ENCODE measurements around the gene ADAMTS7. TPM values are rescaled to one million over a fixed set of nuclear protein-coding genes. Genes with fewer than 3 reads are reported as not detected.

The ADAMTS7 gene
- total and polyA plus RNA-seq, 2 donors (not counting 3 experiments of a cell fraction or from before 2014, with no cell fraction given), result 49.6 to 64.7 TPM

DNA sequence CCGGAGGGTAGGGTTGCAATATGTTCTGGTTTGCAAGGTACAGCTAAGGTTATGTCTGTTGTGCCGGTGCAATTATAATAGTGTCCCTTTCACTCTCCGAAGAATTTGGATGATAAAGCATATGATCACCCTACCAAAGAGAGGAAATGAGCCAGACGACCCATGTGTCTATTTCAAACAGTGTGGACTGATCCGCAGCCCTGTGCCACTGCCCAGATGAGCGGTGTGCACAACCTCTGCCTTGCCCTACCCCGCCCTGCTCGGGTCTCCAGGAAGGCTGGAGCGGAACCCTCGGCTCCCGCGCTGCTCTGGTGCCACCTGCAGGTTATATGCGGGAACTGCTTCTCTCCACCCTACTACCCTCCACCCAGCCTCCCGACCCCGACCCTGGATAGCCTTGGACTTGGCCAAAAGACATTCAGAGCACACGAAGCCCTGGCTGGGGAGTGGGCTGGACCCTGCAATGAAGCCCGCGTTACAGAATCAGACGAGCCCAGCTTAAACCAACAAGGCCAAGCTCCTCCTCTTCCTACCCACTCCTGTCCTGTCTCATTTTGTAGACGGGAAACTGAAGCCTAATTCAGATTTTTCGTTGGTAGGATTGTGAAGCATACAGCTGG is 101.9 kb downstream of the ADAMTS7 start:
- no peak for TF ChIP-seq FOS (IDR thresholded peaks at IDR 0.05; ENCODE audit: borderline replicate concordance, insufficient read depth, low read length)
- TF ChIP-seq, protein P1, sequence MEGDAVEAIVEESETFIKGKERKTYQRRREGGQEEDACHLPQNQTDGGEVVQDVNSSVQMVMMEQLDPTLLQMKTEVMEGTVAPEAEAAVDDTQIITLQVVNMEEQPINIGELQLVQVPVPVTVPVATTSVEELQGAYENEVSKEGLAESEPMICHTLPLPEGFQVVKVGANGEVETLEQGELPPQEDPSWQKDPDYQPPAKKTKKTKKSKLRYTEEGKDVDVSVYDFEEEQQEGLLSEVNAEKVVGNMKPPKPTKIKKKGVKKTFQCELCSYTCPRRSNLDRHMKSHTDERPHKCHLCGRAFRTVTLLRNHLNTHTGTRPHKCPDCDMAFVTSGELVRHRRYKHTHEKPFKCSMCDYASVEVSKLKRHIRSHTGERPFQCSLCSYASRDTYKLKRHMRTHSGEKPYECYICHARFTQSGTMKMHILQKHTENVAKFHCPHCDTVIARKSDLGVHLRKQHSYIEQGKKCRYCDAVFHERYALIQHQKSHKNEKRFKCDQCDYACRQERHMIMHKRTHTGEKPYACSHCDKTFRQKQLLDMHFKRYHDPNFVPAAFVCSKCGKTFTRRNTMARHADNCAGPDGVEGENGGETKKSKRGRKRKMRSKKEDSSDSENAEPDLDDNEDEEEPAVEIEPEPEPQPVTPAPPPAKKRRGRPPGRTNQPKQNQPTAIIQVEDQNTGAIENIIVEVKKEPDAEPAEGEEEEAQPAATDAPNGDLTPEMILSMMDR (IDR thresholded peaks at IDR 0.05; ENCODE audit: extremely low read depth in 1 of 2, insufficient read depth in 1 of 2, low read depth in 1 of 2, low read length in 2 of 2), result peak; percentile 68 to 90
- POLR2A ChIA-PET, result no interaction called here
- Histone ChIP-seq H3K4me2 (ENCODE audit: insufficient read depth, low read length) (no peak overlapping the region), H3K4me1 (ENCODE audit: control insufficient read depth, extremely low read depth, insufficient read depth, low read length) (no peaks in the 10 kb centered on the region), H3K4me3 (replicated peaks in 1 of 3; ENCODE audit: insufficient read depth in 1 of 3, low read depth in 1 of 3, low read length in 3 of 3) (no peak overlapping the region), H3K79me2 (ENCODE audit: control insufficient read depth, insufficient read depth, low read length) (no peaks in the 10 kb centered on the region), H4K20me1 (replicated peaks; ENCODE audit: control insufficient read depth, extremely low read depth, insufficient read depth, low read length) (no peaks in the 10 kb centered on the region), H2AFZ (ENCODE audit: low read depth, low read length) (no peak overlapping the region), H3K9ac (replicated peaks; ENCODE audit: extremely low read depth, insufficient read depth, low read length) (no peak overlapping the region), H3K27me3 (ENCODE audit: control insufficient read depth in 2 of 2, insufficient read depth in 2 of 2, low read length in 2 of 2) (peaks cover 12 to 23% of the 10 kb centered on the region in 2 experiments), H3K9me3 (replicated peaks; ENCODE audit: control insufficient read depth, insufficient read depth, low read length) (no peaks in the 10 kb centered on the region), H3K9me1 (replicated peaks; ENCODE audit: control insufficient read depth, extremely low read depth, insufficient read depth, low read length) (no peaks in the 10 kb centered on the region), H3K27ac (ENCODE audit: insufficient read depth, low read depth, low read length) (no peak overlapping the region), H3K36me3 (ENCODE audit: control insufficient read depth in 2 of 2, extremely low read depth in 1 of 2, insufficient read depth in 2 of 2, low read length in 2 of 2) (no peaks in the 10 kb centered on the region)
- CTCF ChIA-PET, result interaction anchor here (0.6 to 4.3 kb wide), 21 partner anchors 8 to 400 kb away, joined by 3 to 29 read pairs (median 3); partner anchors contain the start of genes ADAMTS7 and CHRNB4
- intact Hi-C loops (cut with micrococcal nuclease) (loop anchor here (1.0 to 2.0 kb wide), 4 partner anchors 41 to 401 kb away; no protein-coding TSS in a partner anchor), dilution Hi-C loops (cut with MboI; ENCODE audit: extremely low pct_ligation_motif_present, low sequenced_read_pairs) (no loop called here)
- DNase-seq (ENCODE audit: low read depth, low spot score), result peak; percentile 42
- no TSS peak for BruUV-seq (replicated peaks)
- FAIRE-seq, result peak; percentile 89

Small RNA genes within 50 kb of the gene (small RNA-seq; reads per million reads assigned to genes)
- gene AC022748.3 (ENCODE audit: insufficient read depth, insufficient read length, low read depth, low replicate concordance), result not detected

Other genes starting within 250 kb of the ADAMTS7 start
- 12.7 and 15.6 TPM in 2 replicates for gene CHRNA5, start 245.9 kb downstream of the ADAMTS7 start, total RNA-seq
- 5.1 and 6.4 TPM in 2 replicates for gene CHRNA5, start 245.9 kb downstream of the ADAMTS7 start, polyA plus RNA-seq
- gene CHRNA3, start 190.5 kb downstream of the ADAMTS7 start, total RNA-seq, result not detected in 2 replicates
- gene CHRNA3, start 190.5 kb downstream of the ADAMTS7 start, polyA plus RNA-seq, result not detected in 2 replicates
- gene CHRNB4, start 170.3 kb downstream of the ADAMTS7 start, total RNA-seq, result not detected in 2 replicates
- gene CHRNB4, start 170.3 kb downstream of the ADAMTS7 start, polyA plus RNA-seq, result 0.03 and 0.08 TPM in 2 replicates
- 404 and 417 TPM in 2 replicates for gene MORF4L1, start 61.4 kb upstream of the ADAMTS7 start, total RNA-seq
- gene MORF4L1, start 61.4 kb upstream of the ADAMTS7 start, polyA plus RNA-seq, result 135 and 164 TPM in 2 replicates
- gene CTSH, start 133.6 kb upstream of the ADAMTS7 start, total RNA-seq, result 1.8 and 7.0 TPM in 2 replicates
- 7.4 and 9.0 TPM in 2 replicates for gene CTSH, start 133.6 kb upstream of the ADAMTS7 start, polyA plus RNA-seq

All from endothelial cell of umbilical vein (primary cell).